ENCODE measurements around the gene PON3.

DNA sequence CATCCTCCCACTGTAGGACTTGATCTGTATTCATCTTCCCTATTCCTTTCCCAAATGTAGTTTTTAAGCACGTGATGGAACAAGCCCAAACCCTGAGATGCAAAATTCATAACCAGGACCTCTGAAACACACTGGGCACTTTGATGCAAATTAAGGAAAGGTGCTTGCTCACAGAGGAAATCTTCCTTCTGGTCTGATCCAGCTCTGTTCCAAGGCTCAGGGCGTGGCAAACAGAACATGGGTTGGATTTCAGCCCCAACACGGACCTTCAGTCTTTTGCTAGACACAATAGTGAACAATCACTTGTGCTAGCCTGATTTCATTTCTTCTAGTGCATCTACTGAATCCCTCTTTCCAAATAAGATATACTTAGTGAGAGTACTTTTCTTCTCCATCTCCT, 27.9 kb downstream of the PON3 start:
- TF ChIP-seq SUZ12 (IDR thresholded peaks at IDR 0.05; ENCODE audit: extremely low read depth, insufficient read depth, insufficient read length) (no peak), ZNF274 (IDR thresholded peaks at IDR 0.05; ENCODE audit: low read depth, low read length) (no peak)
